Neural cell (in vitro differentiated cells): Measurements from ENCODE around the gene EXO1. TPM values are rescaled to one million over a fixed set of nuclear protein-coding genes. Genes with fewer than 3 reads are reported as not detected.

Source experiments
- H2AFZ ChIP-seq: fragments of 200-600, 300-800 bp; sonication (generic), shearing (Covaris generic); 2 replicates; pipeline ENCODE4 v1.6.0; 2014; ENCODE audit warnings: low read depth, mild to moderate bottlenecking, antibody characterized with exemption, low read length, moderate library complexity
- H3F3A ChIP-seq: fragments of 200-600 bp; shearing (Covaris generic); 2 replicates; pipeline ENCODE4 v1.6.1; 2016; ENCODE audit warnings: mild to moderate bottlenecking, moderate library complexity, mixed read lengths, antibody characterized with exemption, low read length; ENCODE audit not compliant: insufficient read depth, poor library complexity, severe bottlenecking
- H3K27ac ChIP-seq: fragments of 200-600, 300-800 bp; sonication (generic), shearing (Covaris generic); 2 replicates; pipeline ENCODE4 v1.5.1; 2014; ENCODE audit warnings: mild to moderate bottlenecking, low read length, moderate library complexity
- H3K27me3 ChIP-seq: fragments of 300-800, 200-600 bp; sonication (generic), shearing (Covaris generic); 2 replicates; pipeline ENCODE4 v1.6.0; 2014; ENCODE audit warnings: mild to moderate bottlenecking, low read depth, low read length, moderate library complexity; ENCODE audit not compliant: insufficient read depth
- H3K36me3 ChIP-seq: fragments of 300-800, 200-600 bp; sonication (generic), shearing (Covaris generic); 2 replicates; pipeline ENCODE4 v1.5.1; 2014; ENCODE audit warnings: mild to moderate bottlenecking, antibody characterized with exemption, low read length, moderate library complexity; ENCODE audit not compliant: insufficient read depth
- H3K4me2 ChIP-seq: fragments of 300-800, 200-600 bp; sonication (generic), shearing (Covaris generic); 2 replicates; pipeline ENCODE4 v1.6.0; 2014; ENCODE audit warnings: mild to moderate bottlenecking, low read length
- H3K4me3 ChIP-seq: fragments of 300-800, 200-600 bp; sonication (generic), shearing (Covaris generic); 2 replicates; pipeline ENCODE4 v1.5.1; 2014; ENCODE audit warnings: mild to moderate bottlenecking, low read length, moderate library complexity
- H3K79me2 ChIP-seq: fragments of 200-600 bp; shearing (Covaris generic); replicated peaks from 2 replicates; pipeline ENCODE4 v1.6.0; 2014; ENCODE audit warnings: mild to moderate bottlenecking, low read length, moderate library complexity; ENCODE audit not compliant: insufficient read depth
- H3K9ac ChIP-seq: fragments of 300-800, 200-600 bp; sonication (generic), shearing (Covaris generic); 2 replicates; pipeline ENCODE4 v1.6.1; 2016; ENCODE audit warnings: mild to moderate bottlenecking, low read length, mixed read lengths
- H3K9me2 ChIP-seq: fragments of 200-600 bp; shearing (Covaris generic); 2 replicates; pipeline ENCODE4 v1.6.1; 2016; ENCODE audit warnings: mild to moderate bottlenecking, low read length, mixed read lengths; ENCODE audit not compliant: insufficient read depth
- H3K9me3 ChIP-seq: fragments of 200-600, 300-800 bp; sonication (generic), shearing (Covaris generic); 2 replicates; pipeline ENCODE4 v1.6.1; 2016; ENCODE audit warnings: mild to moderate bottlenecking, mixed run types, low read length, moderate library complexity, mixed read lengths
- H4K20me1 ChIP-seq: fragments of 200-600 bp; shearing (Covaris generic); 2 replicates; pipeline ENCODE4 v1.6.1; 2016; ENCODE audit warnings: mild to moderate bottlenecking, mixed run types; ENCODE audit not compliant: insufficient read depth
- CTCF ChIP-seq: fragments of 450-650 bp; IDR thresholded peaks from 2 replicates; pipeline ENCODE4 v1.5.1; 2014; ENCODE audit warnings: antibody characterized with exemption, mild to moderate bottlenecking, moderate library complexity; ENCODE audit not compliant: poor library complexity, severe bottlenecking
- EP300 ChIP-seq: fragments of 450-650 bp; conservative IDR thresholded peaks from 2 replicates; pipeline ENCODE4 v1.6.1; 2014; ENCODE audit warnings: antibody characterized with exemption, mild to moderate bottlenecking, moderate library complexity; ENCODE audit not compliant: poor library complexity, severe bottlenecking
- EZH2 ChIP-seq: fragments of 200-600, 300-800 bp; shearing (Covaris generic), sonication (generic); IDR thresholded peaks from 2 replicates; pipeline ENCODE4 v1.6.1; 2014; ENCODE audit warnings: antibody characterized with exemption, low read length, borderline replicate concordance, mild to moderate bottlenecking; ENCODE audit not compliant: insufficient read depth, poor library complexity, severe bottlenecking
- MXI1 ChIP-seq: fragments of 450-650 bp; conservative IDR thresholded peaks from 2 replicates; pipeline ENCODE4 v1.6.1; 2014; ENCODE audit warnings: antibody characterized with exemption, mild to moderate bottlenecking; ENCODE audit not compliant: poor library complexity, severe bottlenecking
- POLR2AphosphoS5 ChIP-seq: IDR thresholded peaks from 2 replicates; pipeline ENCODE4 v1.6.1; 2012
- RAD21 ChIP-seq: fragments of 450-650 bp; conservative IDR thresholded peaks from 2 replicates; pipeline ENCODE4 v1.6.1; 2014; ENCODE audit warnings: antibody characterized with exemption, mild to moderate bottlenecking, moderate library complexity
- REST ChIP-seq: IDR thresholded peaks from 2 replicates; pipeline ENCODE4 v1.6.1; 2012; ENCODE audit warnings: borderline replicate concordance
- SMC3 ChIP-seq: fragments of 450-650 bp; conservative IDR thresholded peaks from 2 replicates; pipeline ENCODE4 v1.6.1; 2014; ENCODE audit warnings: antibody characterized with exemption, mild to moderate bottlenecking, moderate library complexity; ENCODE audit not compliant: poor library complexity
- TAF1 ChIP-seq: IDR thresholded peaks from 2 replicates; pipeline ENCODE4 v1.6.1; 2012; ENCODE audit warnings: low read depth
- polyA plus RNA-seq: library from polyadenylated mRNA; depleted of rRNA; stranded (reverse); fragments of >200 nt; gene quantifications from 2 replicates; pipeline ENCODE4 v1.2.3, GENCODE V29; 2014

Gene EXO1
- polyA plus RNA-seq, 1 donor from 2014 or later = 0.92 TPM

DNA sequence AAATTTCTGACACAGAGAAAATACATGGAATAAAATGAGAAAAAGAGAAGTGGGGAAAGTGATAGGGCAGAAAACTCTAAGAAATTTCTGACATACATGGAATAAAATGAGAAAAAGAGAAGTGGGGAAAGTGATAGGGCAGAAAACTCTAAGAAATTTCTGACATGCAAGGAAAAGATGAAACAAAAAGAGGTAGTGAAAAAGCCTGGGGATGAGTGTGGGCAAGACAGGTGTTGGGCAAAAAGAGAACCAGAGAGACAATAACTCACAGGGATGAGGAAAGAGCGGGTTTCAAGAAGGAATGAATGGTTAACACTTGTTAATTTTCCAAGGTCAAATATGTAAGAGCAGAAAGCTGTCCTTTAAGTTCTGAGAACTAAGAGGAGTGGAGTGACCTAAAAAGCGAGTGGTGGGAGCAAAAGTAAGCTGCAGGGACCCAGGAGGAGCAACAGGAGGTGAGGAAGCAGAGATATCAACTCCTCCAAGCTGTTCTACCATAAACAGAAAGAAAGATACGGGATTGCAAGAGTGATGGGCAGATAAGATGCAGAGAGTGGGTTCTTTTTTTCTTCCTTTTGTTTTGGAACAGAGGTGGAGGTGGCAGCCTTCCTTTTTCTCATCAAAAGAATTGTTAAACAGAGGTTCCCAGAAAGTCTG is 29.9 kb upstream of the EXO1 start:
- no peak for TF ChIP-seq CTCF
- TF ChIP-seq POLR2AphosphoS5 = no peak
- no peak for TF ChIP-seq SMC3
- TF ChIP-seq EP300 = no peak
- no peak for TF ChIP-seq EZH2
- no peak for TF ChIP-seq MXI1
- TF ChIP-seq RAD21 = no peak
- TF ChIP-seq TAF1 = no peak
- TF ChIP-seq REST = no peak

GRCh38 chr1:241819340-241819866 is 28.6 kb upstream of the EXO1 start:
- Histone ChIP-seq H3K36me3 (no peaks in the 10 kb centered on the region), H3K4me2 (no peak overlapping the region), H3K79me2 (no peaks in the 10 kb centered on the region), H3F3A (no peaks in the 10 kb centered on the region), H3K9me3 (no peaks in the 10 kb centered on the region), H2AFZ (no peak overlapping the region), H4K20me1 (no peaks in the 10 kb centered on the region), H3K4me3 (no peak overlapping the region), H3K9ac (no peak overlapping the region), H3K27me3 (no peaks in the 10 kb centered on the region), H3K9me2 (no peaks in the 10 kb centered on the region), H3K27ac (peak overlapping the region; percentile 22)
- no peak for TF ChIP-seq RAD21
- peak; percentile 98 for TF ChIP-seq REST
- peak; percentile 91 for TF ChIP-seq EP300
- no peak for TF ChIP-seq CTCF
- TF ChIP-seq POLR2AphosphoS5 = peak; percentile 69
- TF ChIP-seq MXI1 = no peak
- no peak for TF ChIP-seq EZH2
- TF ChIP-seq TAF1 = no peak
- no peak for TF ChIP-seq SMC3

More for the DNA sequence above, 29.9 kb upstream of the EXO1 start:
- Histone ChIP-seq H3K9me3 (no peaks in the 10 kb centered on the region), H4K20me1 (no peaks in the 10 kb centered on the region), H3K9ac (no peak overlapping the region), H3K27ac (no peak overlapping the region), H3K79me2 (no peaks in the 10 kb centered on the region), H3K27me3 (no peaks in the 10 kb centered on the region), H3K4me3 (no peak overlapping the region), H3K4me2 (no peak overlapping the region), H3K36me3 (no peaks in the 10 kb centered on the region), H3K9me2 (no peaks in the 10 kb centered on the region), H2AFZ (no peak overlapping the region), H3F3A (no peaks in the 10 kb centered on the region)
